Activated CD4-positive, alpha-beta T cell treated with anti-CD3 and anti-CD28 coated beads, Interleukin-2, amount 50 U/mL, for 24 hours (primary cell): ENCODE data around the gene USP9Y.

Source experiments
- DNase-seq, 2 donors: peaks; one replicate each; pipeline ENCODE4 v3.0.0-alpha.2; 2020; ENCODE audit warnings: low read depth in 1 of 2, low spot score in 1 of 2

The USP9Y gene

DNA sequence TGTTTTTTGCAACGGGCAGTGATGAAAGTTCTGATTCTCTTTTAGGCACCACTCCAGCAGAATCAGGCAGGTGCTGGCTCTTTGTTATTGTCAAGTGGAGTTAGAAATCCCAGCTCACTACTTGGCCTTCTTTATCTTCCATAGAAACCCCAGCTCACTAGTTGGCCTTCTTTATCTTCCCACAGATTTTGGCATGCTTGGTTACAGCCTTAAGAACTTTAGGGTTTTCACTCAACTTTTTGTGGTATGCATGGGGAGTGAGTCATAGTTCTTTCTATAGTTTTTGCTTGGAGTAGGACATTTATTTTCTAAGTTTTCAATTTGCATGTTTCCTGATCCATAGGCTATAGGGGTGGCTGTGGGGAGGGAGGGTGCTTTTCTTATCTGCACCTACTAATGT is 55.0 kb downstream of the USP9Y start:
- DNase-seq = no peak

DNA sequence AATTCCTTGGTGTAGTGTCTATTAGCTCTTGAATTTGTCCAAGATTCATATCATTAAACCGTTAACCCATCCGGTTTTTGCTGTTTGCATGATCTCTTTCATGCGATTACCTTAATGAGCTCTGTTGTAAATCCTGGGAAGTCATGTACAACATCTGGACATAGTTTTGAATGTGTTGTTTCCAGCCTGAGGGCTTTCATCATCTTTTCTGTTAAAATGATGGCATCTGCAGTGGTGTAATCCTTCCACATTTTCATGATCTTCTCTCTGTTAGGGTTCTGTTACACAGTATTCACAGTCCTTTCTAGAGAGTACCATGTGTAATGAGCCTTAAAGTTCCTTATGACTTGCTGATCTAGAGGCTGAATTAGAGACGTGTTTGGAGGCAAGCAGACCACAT is 64.9 kb downstream of the USP9Y start:
- no peak for DNase-seq

DNA sequence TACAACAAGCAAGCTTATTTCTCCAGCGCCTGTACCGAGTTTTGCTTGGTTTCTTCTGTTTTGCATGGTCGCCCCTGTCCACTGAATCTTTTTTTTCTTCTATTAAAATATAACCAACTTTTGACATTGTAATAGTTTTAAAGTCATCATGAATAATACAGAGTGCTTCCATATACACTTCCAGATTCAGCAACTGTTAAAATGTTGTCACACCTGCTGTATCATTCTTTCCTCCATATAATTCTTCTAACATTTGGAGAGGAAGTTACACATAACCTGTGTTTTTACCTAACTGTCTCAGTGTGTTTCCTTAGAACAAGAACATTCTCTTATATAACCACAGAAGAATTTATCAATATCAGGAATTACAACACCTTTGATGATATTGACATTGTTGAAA is 83.5 kb downstream of the USP9Y start:
- DNase-seq = no peak

DNA sequence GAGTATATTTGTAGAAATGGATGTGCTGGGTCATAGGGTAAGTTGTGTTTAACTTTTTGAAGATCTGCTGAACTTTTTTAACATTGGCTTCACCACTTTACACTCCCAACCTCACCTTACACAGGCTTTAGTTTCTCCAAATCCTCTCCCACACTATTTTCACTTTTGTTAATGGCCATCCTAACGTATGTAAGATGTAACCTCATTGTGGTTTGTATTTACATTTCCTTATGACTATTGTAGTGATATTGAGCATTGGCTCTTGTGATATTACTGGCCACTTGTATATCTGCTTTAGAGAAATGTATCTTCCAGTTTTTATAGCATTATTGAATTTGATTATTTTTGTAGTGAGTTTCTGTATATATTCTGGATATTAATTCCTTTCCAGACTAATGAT is 93.0 kb downstream of the USP9Y start:
- no peak for DNase-seq

DNA sequence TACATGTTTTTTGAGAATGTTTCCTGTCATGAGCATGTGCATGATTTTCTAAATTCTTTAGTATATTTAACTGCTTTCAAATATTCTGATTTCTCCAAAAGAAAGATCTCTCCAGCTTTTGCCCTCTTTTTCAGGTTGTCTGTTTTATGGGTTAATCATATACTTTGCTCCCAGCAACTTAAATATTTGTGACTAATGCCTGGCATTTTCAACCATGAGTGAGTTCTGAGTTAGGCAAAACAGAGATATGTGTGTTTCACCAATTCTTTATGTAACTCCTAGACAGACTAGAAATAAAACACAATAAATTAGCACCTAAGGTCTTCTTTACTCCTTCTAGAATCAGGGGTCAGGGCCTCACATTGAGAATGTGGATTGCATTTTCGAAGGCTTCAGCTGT is 107.0 kb downstream of the USP9Y start:
- DNase-seq = no peak

DNA sequence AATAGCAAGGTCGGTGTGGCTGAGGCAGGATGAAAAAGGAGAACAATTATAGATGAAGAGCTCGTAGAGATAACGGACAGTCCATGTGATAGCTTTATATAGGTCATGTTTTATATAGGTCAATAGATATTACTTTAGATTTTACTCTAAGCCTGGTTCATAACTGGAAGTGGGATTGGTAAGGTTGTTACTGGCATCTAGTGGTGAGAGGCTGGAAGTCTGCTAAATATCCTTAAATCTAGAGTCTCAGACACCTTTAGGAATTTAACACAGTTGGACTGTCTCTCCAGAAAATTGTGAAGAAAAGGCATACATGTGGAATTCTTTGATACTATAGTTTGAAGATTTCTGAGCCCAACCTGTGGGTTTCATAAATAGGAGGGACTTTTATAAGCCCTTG is 108.0 kb downstream of the USP9Y start:
- DNase-seq = no peak

DNA sequence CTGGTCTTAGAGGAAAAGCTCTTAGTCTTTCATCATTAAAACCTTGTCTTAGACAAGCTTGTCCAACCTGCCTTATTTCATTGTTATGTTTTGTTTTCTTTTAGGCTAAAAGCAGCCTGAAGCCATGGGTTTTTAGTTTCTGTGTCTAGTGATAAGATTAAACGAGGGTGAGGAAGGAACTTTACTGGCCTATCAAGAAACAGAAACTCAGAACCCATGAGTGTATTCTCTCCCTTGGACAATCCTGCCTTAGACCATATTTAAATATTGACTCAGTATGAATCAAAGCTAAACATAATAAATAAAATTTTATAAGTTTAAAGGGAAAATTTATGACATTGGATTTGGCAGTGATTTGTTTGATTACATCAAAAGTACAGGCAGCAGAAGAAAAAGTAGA is 122.4 kb downstream of the USP9Y start:
- DNase-seq = no peak

DNA sequence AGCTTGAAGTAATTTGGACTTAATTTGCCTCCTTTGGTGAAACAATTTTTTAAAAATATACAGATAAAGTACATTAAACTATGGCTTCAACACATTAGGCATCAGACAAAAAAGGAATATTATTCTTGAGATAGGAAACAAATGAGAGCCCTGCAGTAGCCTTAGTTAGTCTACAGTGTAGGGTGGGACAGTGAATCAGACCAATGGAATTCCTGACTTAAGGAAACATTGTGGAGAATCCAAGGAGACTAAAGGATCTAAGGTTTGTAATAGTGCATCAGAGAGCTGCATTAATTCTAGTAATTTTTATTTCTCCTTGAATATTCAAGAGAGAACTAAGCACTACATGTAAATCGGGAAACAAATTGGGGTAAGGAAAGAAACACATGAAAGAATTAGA is 125.8 kb downstream of the USP9Y start:
- no peak for DNase-seq

DNA sequence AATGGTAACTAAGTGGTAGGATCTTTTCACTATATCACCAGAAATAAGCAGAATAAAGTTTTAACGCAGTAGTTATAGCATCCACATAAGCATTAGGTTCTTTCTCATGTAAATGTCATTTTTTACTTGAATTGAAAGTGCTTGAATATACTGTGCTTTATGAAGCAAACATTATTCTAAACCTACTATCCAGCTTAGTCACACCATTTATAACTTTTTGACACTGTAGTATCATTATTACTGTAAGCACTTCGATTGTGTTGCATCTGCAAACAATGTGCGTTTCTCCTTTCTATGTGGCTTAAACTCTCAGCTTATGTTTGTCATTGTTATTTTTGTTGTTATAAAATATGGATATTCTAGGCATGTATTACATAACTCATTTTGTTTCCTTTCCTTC is 132.3 kb downstream of the USP9Y start:
- no peak for DNase-seq

DNA sequence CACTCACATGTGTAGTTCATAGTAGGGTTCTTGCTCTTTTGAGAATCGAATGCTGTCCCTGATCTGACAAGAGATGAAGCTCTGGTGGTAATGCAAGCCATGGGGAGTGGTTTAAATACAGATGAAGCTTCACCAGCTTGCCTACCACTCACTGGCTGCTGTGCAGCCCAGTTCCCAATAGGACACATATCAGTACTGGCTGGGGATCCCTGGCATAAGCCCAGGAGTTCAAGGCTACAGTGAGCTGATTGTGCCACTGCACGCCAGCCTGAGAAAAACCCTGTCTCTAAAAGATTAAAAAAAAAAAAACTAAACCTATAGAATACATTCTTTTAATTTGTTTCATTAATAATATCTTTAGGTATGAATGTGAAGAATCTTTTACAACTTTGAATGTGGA is 136.5 kb downstream of the USP9Y start:
- DNase-seq = no peak

DNA sequence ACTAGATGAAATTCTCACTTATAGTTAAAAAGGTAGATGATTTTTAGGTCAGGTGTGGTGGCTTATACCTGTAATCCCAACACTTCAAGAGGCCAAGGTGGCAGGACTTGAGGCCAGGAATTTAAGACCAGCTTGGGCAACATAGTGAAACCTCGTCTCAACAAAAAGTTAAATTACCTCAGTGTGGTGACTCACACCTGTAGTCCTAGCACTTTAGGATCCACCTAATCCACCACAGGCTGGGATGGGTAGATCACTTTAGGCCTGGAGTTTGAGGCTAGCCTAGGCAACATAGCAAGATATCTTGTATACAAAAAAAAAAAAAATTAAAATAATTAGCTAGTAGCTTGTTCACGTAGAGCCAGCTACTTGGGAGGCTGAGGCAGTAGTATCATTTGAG is 140.3 kb downstream of the USP9Y start:
- DNase-seq = no peak

DNA sequence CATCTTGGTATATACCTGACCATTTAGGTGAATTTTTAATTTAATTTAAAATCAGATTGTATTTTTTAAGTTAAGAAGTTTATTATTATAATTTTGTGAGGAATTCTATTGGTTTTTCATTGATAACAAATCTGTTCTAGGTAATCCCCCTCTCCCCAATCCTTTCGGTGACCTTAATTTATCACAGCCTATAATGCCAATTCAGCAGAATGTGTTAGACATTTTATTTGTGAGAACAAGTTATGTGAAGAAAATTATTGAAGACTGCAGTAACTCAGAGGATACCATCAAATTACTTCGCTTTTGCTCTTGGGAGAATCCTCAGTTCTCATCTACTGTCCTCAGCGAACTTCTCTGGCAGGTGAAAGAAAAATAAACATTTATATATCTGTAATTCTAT is 145.8 kb downstream of the USP9Y start:
- DNase-seq = no peak

DNA sequence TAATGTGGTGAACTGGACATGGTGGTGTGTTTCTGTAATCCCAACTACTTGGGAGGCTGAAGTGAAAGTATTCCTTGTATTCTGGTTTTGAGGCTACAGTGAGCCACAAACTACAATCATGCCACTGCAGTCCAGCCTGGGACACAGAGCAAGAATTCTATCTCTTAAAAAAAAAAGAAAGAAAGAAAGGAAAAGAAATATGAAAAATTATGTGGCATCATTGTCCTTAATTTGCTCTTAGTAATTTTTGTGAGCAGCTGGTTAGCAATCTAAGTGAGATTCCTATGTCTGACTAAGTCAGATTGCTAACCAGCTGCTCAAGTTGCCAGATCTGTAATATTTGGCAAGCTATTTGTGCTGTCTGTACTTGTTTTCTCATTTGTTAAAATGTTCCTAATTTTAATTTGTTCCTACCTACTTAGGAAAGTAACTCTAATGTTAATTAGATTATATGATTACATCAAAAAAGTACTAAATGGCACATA is 154.8 kb downstream of the USP9Y start:
- no peak for DNase-seq

DNA sequence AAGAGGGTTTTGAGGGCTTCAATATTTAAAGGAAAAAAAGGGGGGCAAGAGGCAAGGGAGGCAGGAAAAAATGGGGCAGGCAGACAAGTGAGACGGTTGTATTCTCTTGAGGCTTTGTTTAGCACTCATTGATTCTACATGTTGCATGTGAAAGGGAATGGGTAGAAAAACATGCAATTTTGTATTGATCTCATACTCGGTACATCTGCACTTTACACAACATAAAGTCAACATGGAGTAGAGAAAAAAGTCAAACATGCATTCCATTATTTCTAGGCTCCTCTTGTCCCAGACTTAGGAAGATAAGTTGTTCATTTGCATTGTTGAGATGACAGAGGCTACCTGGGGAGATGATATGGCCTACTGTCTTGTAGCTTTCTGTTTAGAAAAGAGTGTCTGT is 166.9 kb downstream of the USP9Y start:
- no peak for DNase-seq

DNA sequence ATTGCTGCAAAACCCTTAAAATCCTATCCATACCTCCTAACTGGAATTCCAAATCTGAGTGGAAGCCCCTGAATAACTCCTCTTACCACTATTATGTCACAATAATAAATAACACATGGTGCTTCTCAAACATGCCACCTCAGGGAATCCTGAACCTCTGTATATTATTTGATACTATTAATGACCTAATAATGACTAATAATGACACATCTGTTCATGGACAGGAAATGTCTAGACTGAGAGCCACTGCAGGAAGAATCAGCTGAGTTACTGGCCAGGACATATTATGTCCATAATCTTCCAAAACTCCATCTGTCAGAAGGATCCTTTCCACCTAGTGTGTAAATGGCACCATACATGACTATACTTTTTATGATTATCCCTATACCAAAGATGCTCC is 195.9 kb downstream of the USP9Y start:
- DNase-seq = no peak

DNA sequence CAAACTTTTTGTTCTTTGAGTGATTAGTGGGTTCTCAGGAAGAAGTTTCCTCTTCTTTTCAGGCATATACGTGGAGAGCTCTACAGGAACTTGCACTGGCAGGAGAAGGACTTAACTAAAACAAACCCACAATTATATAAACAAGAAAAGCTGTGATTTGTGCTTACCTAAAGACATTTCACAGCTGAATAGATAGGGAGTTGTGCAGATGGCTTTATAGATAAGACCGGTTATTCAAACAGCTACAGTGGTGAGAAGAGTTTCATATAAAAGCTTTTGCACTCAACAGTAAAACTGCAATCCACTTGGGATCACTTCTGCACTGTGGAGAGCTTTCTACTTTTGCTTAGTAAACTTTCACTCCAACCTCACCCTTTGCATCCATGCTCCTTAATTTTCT is 197.6 kb downstream of the USP9Y start:
- no peak for DNase-seq

DNA sequence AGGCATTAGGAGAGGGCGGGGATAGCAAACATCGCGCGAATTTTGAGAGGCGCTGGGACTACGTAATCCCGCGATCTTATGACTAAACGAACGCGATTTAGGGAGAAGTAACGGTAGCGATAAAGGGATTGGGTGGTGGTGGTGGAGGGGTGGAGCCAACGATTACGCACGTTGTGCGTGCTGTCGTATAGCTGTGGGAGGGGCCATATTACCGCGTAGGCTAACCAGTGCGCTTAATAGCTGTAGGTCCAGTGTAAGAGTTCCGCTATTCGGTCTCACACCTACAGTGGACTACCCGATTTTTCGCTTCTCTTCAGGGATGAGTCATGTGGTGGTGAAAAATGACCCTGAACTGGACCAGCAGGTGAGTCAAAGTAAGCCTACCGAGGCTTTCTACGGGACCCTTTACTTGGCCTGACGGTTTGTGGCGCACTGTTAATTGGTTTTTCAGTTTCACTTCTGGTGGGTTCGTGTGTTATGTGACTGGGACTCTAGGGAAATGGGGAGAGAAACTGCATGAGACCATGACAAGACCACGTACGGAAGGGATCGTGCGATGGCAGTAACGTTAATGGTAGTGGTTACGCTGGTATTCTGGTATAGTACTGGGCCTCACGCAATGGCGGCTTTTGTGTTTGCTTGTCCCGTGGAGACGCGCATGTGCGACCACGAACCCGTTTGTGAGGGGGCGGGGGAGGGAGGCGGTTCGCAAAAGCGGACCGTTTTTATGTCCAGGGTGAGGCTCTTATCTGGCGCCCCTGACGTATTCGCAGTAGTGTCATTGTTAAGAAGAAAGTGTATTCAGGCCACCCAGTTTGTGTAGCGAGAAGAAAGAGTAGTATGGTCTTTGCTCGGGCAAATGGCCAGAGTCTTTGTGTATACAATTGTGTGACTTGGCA is 203.8 kb downstream of the USP9Y start, which contains the start of gene DDX3Y:
Gene DDX3Y, plus strand, starts transcription at position 251 of the 899 bp plus-strand sequence. Its CDS starts 69 bp downstream, at position 320.
- peak; percentile 53 to 80 for DNase-seq

DNA sequence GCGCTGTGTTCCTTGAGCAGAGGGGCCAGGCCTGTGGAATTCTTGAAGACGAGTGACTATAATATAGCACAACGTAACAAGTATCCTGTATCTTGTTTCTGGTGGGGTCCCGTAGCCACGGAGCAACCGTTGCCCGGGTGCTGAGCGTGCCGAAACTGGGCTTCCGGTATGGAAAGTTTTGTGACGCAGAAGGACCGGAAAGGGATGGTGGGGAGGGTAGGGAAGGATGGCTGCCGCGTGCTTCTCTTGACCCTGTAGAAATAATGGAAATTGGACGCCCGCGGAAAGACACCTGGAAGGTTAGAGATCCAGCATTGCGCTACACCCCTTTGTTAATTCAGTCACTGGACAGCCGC is 204.5 kb downstream of the USP9Y start:
- peak; percentile 26 to 65 for DNase-seq

DNA sequence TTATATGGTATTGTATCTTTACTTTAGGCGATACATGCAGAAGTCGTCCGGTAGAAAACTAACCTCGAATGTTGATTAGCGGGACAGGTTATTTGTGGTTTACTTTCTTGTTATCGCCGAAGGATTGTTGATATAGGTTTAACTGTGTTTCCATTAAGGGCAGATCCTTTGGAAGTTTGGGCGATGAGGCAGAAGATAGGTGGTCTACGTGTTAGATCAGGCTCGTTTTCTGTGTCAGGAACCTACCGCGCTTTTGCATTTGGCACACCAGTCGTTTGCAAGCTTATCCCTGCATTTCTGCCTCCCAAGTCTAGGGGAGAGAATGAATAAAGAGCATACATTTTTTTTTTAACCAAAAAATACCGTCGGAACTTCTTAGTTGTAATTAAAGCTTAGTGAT is 204.9 kb downstream of the USP9Y start:
- DNase-seq = no peak
